Tibial nerve (tissue), 4 donors: ENCODE results near the gene TRPV4. TPM values are rescaled to one million over a fixed set of nuclear protein-coding genes. Genes with fewer than 3 reads are reported as not detected.
A peak's percentile ranks its signal among the peaks of the same experiment; 100 is the strongest.

Source experiments
- DNase-seq, 2 donors: peaks; one replicate each; pipeline ENCODE4 v3.0.0-alpha.2; 2019; ENCODE audit warnings: low spot score in 2 of 2
- H3K27ac ChIP-seq, 4 donors: fragments of 200-600 bp; sonication (generic) in 3 of 4; one replicate each; pipeline ENCODE4 v1.5.1; 2017 to 2019; ENCODE audit warnings: mild to moderate bottlenecking in 1 of 4
- H3K27me3 ChIP-seq, 2 donors: fragments of 200-600 bp; sonication (generic) in 1 of 2; one replicate each; pipeline versions ENCODE4 v1.5.1 to v1.6.0; 2017 to 2019
- H3K36me3 ChIP-seq, 3 donors: fragments of 200-600 bp; sonication (generic); one replicate each; pipeline ENCODE4 v1.5.1; 2018 to 2019
- H3K4me1 ChIP-seq, 4 donors: fragments of 200-600 bp; sonication (generic) in 3 of 4; one replicate each; pipeline ENCODE4 v1.5.1; 2017 to 2019
- H3K4me3 ChIP-seq, 4 donors: fragments of 200-600 bp; sonication (generic) in 3 of 4; one replicate each; pipeline ENCODE4 v1.5.1; 2017 to 2019; ENCODE audit warnings: mild to moderate bottlenecking in 1 of 4, moderate library complexity in 1 of 4
- H3K9me3 ChIP-seq, 4 donors: fragments of 200-600 bp; sonication (generic) in 3 of 4; one replicate each; pipeline ENCODE4 v1.5.1; 2017 to 2019
- CTCF ChIP-seq, 5 experiments: fragments of 200-600 bp in 3 of 5; fragments of 450-650 bp in 2 of 5; sonication (generic) in 3 of 5; IDR thresholded peaks; one replicate each; pipeline ENCODE4 v1.5.1; 2016 to 2019; ENCODE audit warnings: antibody characterized with exemption in 5 of 5, mild to moderate bottlenecking in 3 of 5, moderate library complexity in 2 of 5
- EP300 ChIP-seq, 2 donors: sonication (generic); formaldehyde crosslinking; IDR thresholded peaks; one replicate each; pipeline ENCODE4 v1.6.1; 2017; ENCODE audit warnings: antibody characterized with exemption in 2 of 2, mild to moderate bottlenecking in 1 of 2
- POLR2A ChIP-seq, 2 donors: fragments of 450-650 bp; IDR thresholded peaks; one replicate each; pipeline ENCODE4 v1.6.1; 2017; ENCODE audit warnings: antibody characterized with exemption in 2 of 2, mild to moderate bottlenecking in 2 of 2, moderate library complexity in 2 of 2
- WGBS, 2 donors: methylation state at CpG; one replicate each; pipeline ENCODE4 v1.1.5; 2018; 5-methylcytosine and 5-hydroxymethylcytosine counted together
- total RNA-seq, 4 donors: library from RNA; depleted of rRNA; stranded (reverse); fragments of >200 nt; gene quantifications; one replicate each; pipeline ENCODE4 v1.1.0, GENCODE V29; 2016

The TRPV4 gene
- total RNA-seq, 4 donors from 2014 or later = 0.42 to 3.0 (median 1.4) TPM

GRCh38 chr12:109778684-109779083 lies 54.5 kb downstream of the TRPV4 start:
- DNase-seq = no peak
- Histone ChIP-seq H3K9me3 (peaks cover 0 to 17% (median 0%) of the 10 kb centered on the region in 4 donors), H3K27me3 (no peaks in the 10 kb centered on the region), H3K4me1 (peaks cover 0 to 4% (median 0%) of the 10 kb centered on the region in 4 donors), H3K27ac (no peak overlapping the region), H3K36me3 (no peaks in the 10 kb centered on the region), H3K4me3 (no peak overlapping the region)
- WGBS, 2 donors = 97 to 100% methylated on average over 1 of the region's 1 CpG
- TF ChIP-seq CTCF (IDR thresholded peaks at IDR 0.05) (no peak), EP300 (IDR thresholded peaks at IDR 0.05) (no peak), POLR2A (IDR thresholded peaks at IDR 0.05) (no peak)

- TF ChIP-seq CTCF (IDR thresholded peaks at IDR 0.05) = no peak
- TF ChIP-seq EP300 (IDR thresholded peaks at IDR 0.05) = no peak
- no peak for TF ChIP-seq POLR2A (IDR thresholded peaks at IDR 0.05)
- DNase-seq = no peak
- H3K27me3 ChIP-seq = no peaks in the 10 kb centered on the region
- peaks cover 0 to 17% (median 0%) of the 10 kb centered on the region in 4 donors for H3K9me3 ChIP-seq
- H3K4me1 ChIP-seq = peaks cover 0 to 14% (median 0%) of the 10 kb centered on the region in 4 donors
- H3K27ac ChIP-seq = no peak overlapping the region
- WGBS, 2 donors = 25 to 30% methylated on average over 5 of the region's 5 CpGs
- H3K4me3 ChIP-seq = no peak overlapping the region
- H3K36me3 ChIP-seq = no peaks in the 10 kb centered on the region
Measured at GRCh38 chr12:109777544-109777943, 55.7 kb downstream of the TRPV4 start.

- Histone ChIP-seq H3K36me3 (no peaks in the 10 kb centered on the region), H3K27ac (peak overlapping the region in 1 of 4 donors; percentile 27), H3K4me3 (no peak overlapping the region), H3K9me3 (peaks cover 0 to 17% (median 0%) of the 10 kb centered on the region in 4 donors), H3K4me1 (peaks cover 0 to 20% (median 0%) of the 10 kb centered on the region in 4 donors), H3K27me3 (no peaks in the 10 kb centered on the region)
- DNase-seq = no peak
- no peak for TF ChIP-seq CTCF (IDR thresholded peaks at IDR 0.05)
- WGBS, 2 donors = 48 to 60% methylated on average over 9 of the region's 9 CpGs
Measured at GRCh38 chr12:109776624-109777023, 56.6 kb downstream of the TRPV4 start.

- no peak for TF ChIP-seq POLR2A (IDR thresholded peaks at IDR 0.05)
- peak; percentile 70 to 88 (median 81) for TF ChIP-seq CTCF (IDR thresholded peaks at IDR 0.05)
- no peak overlapping the region for H3K4me3 ChIP-seq
- peaks cover 0 to 17% (median 0%) of the 10 kb centered on the region in 4 donors for H3K9me3 ChIP-seq
- no peaks in the 10 kb centered on the region for H3K27me3 ChIP-seq
- H3K36me3 ChIP-seq = no peaks in the 10 kb centered on the region
- 24 to 26% methylated on average over 10 of the region's 10 CpGs for WGBS, 2 donors
- DNase-seq = peak; percentile 54 to 68
- H3K27ac ChIP-seq = no peak overlapping the region
- peaks cover 0 to 26% (median 2%) of the 10 kb centered on the region in 4 donors for H3K4me1 ChIP-seq
Measured at GRCh38 chr12:109775172-109775881, 57.9 kb downstream of the TRPV4 start.

GRCh38 chr12:109773384-109774011 lies 59.7 kb downstream of the TRPV4 start:
- Histone ChIP-seq H3K27me3 (no peaks in the 10 kb centered on the region), H3K36me3 (peaks cover 0 to 9% (median 0%) of the 10 kb centered on the region in 3 donors), H3K4me3 (peak overlapping the region in 1 of 4 donors; percentile 14), H3K4me1 (peaks cover 0 to 37% (median 5%) of the 10 kb centered on the region in 4 donors), H3K27ac (peak overlapping the region in 1 of 4 donors; percentile 60), H3K9me3 (peaks cover 0 to 2% (median 0%) of the 10 kb centered on the region in 4 donors)
- TF ChIP-seq POLR2A (IDR thresholded peaks at IDR 0.05) = no peak
- peak in 1 of 2 donors; percentile 10 for TF ChIP-seq EP300 (IDR thresholded peaks at IDR 0.05)
- no peak for TF ChIP-seq CTCF (IDR thresholded peaks at IDR 0.05)
- no peak for DNase-seq
- 31 to 32% methylated on average over 21 of the region's 21 CpGs for WGBS, 2 donors
